CD8-positive, alpha-beta memory T cell (primary cell): Measurements from ENCODE around the gene KEAP1. TPM values are rescaled to one million over a fixed set of nuclear protein-coding genes. Genes with fewer than 3 reads are reported as not detected.

Experiments
- CTCF ChIA-PET: fragments of 350-600 bp; sonication (Branson Sonifier 250); formaldehyde crosslinking; loops from one replicate; lab custom pipeline; 2021; ENCODE audit warnings: antibody characterized with exemption; lab: Charles Lee
- POLR2A ChIA-PET: fragments of 350-600 bp; sonication (Branson Sonifier 250); formaldehyde crosslinking; loops from one replicate; lab custom pipeline; 2021; ENCODE audit warnings: antibody characterized with exemption; lab: Charles Lee
- DNase-seq, 5 donors: peaks; one replicate each; pipeline versions ENCODE4 v3.0.0 to v3.0.0-alpha.2; 2020 to 2022; ENCODE audit warnings: mixed read lengths in 1 of 5
- H3K27ac ChIP-seq: one replicate; pipeline ENCODE4 v1.7.0; 2013; ENCODE audit warnings: low read depth, mild to moderate bottlenecking, low read length, moderate library complexity
- H3K27me3 ChIP-seq: 2 replicates; pipeline ENCODE4 v1.7.0; 2013; ENCODE audit warnings: low read length, mild to moderate bottlenecking; ENCODE audit not compliant: insufficient read depth, poor library complexity, severe bottlenecking
- H3K36me3 ChIP-seq: 2 replicates; pipeline ENCODE4 v1.7.0; 2013; ENCODE audit warnings: mild to moderate bottlenecking, low read length, moderate library complexity; ENCODE audit not compliant: insufficient read depth
- H3K4me1 ChIP-seq: 2 replicates; pipeline ENCODE4 v1.7.0; 2013; ENCODE audit warnings: mild to moderate bottlenecking, low read length, moderate library complexity; ENCODE audit not compliant: insufficient read depth
- H3K4me3 ChIP-seq: 2 replicates; pipeline ENCODE4 v1.7.0; 2013; ENCODE audit warnings: mild to moderate bottlenecking, low read length
- H3K9me3 ChIP-seq: 2 replicates; pipeline ENCODE4 v1.7.0; 2013; ENCODE audit warnings: mild to moderate bottlenecking, low read length
- H3K27ac Mint-ChIP-seq, 8 donors: one replicate each; pipeline ENCODE4 v1.8.0; 2020 to 2021; ENCODE audit warnings: mixed read lengths in 8 of 8, mild to moderate bottlenecking in 6 of 8, inconsistent platforms in 3 of 8, moderate library complexity in 3 of 8
- H3K27me3 Mint-ChIP-seq, 2 donors: one replicate each; pipeline ENCODE4 v1.8.0; 2020 to 2021; ENCODE audit warnings: mixed read lengths in 2 of 2, mild to moderate bottlenecking in 1 of 2, moderate library complexity in 1 of 2
- H3K36me3 Mint-ChIP-seq, 3 donors: one replicate each; pipeline ENCODE4 v1.8.0; 2020 to 2021; ENCODE audit warnings: mixed read lengths in 3 of 3, inconsistent platforms in 1 of 3, mild to moderate bottlenecking in 1 of 3
- H3K4me1 Mint-ChIP-seq, 3 donors: one replicate each; pipeline ENCODE4 v1.8.0; 2020 to 2021; ENCODE audit warnings: mixed read lengths in 3 of 3, inconsistent platforms in 1 of 3, mild to moderate bottlenecking in 1 of 3
- H3K4me3 Mint-ChIP-seq, 7 donors: one replicate each; pipeline ENCODE4 v1.8.0; 2020 to 2021; ENCODE audit warnings: mixed read lengths in 7 of 7, mild to moderate bottlenecking in 6 of 7, moderate library complexity in 4 of 7, inconsistent platforms in 2 of 7
- H3K9me3 Mint-ChIP-seq, 5 donors: one replicate each; pipeline ENCODE4 v1.8.0; 2020 to 2022; ENCODE audit warnings: mixed read lengths in 5 of 5, mild to moderate bottlenecking in 3 of 5, moderate library complexity in 2 of 5, inconsistent platforms in 1 of 5
- polyA plus RNA-seq: library from polyadenylated mRNA; unstranded; fragments of 300-500 nt; fragmentation: Illumina TruSeq; gene quantifications from one replicate; pipeline ENCODE4 v1.2.3, GENCODE V29; 2021
- total RNA-seq, 2 experiments: library from RNA; stranded (reverse); gene quantifications; one replicate each; pipeline ENCODE4 v1.2.3, GENCODE V29; 2021

Gene KEAP1
- total and polyA plus RNA-seq, 3 experiments from 2014 or later = 58.3 to 107 (median 101) TPM

DNA sequence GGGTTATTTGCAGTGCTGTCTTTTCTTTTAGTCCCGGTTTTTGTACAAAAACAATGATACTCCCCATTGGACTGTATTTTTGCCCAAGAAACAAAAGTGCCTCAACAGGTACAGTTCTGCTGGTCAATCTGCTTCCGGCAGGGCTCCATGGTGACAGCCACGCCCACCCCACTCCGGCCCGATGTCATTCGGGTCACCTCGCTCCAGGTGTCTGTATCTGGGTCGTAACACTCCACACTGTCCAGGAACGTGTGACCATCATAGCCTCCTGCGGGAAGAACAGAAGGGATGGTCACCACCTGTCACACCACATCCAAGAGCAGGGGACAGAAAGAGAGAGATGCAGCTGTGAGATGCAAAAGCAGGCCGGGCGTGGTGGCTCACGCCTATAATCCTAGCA is 16.6 kb downstream of the KEAP1 start:
- DNase-seq = no peak
- Mint-ChIP-seq H3K27ac (peak overlapping the region in 1 of 8 donors; percentile 17), H3K36me3 (peaks cover 0 to 50% (median 2%) of the 10 kb centered on the region in 3 donors), H3K27me3 (no peaks in the 10 kb centered on the region), H3K4me3 (no peak overlapping the region), H3K4me1 (peaks cover 5 to 16% (median 10%) of the 10 kb centered on the region in 3 donors), H3K9me3 (no peaks in the 10 kb centered on the region)
- Histone ChIP-seq H3K27me3 (no peaks in the 10 kb centered on the region), H3K9me3 (no peaks in the 10 kb centered on the region), H3K4me3 (no peak overlapping the region), H3K36me3 (peaks cover 15% of the 10 kb centered on the region), H3K4me1 (no peaks in the 10 kb centered on the region), H3K27ac (no peak overlapping the region)
- POLR2A ChIA-PET = interaction anchor here (0.6 kb wide), 1 partner anchor 57 kb away, joined by 3 read pairs; no protein-coding TSS in a partner anchor
- CTCF ChIA-PET = interaction anchor here (0.7 kb wide), 1 partner anchor 10 kb away, joined by 3 read pairs; no protein-coding TSS in a partner anchor

DNA sequence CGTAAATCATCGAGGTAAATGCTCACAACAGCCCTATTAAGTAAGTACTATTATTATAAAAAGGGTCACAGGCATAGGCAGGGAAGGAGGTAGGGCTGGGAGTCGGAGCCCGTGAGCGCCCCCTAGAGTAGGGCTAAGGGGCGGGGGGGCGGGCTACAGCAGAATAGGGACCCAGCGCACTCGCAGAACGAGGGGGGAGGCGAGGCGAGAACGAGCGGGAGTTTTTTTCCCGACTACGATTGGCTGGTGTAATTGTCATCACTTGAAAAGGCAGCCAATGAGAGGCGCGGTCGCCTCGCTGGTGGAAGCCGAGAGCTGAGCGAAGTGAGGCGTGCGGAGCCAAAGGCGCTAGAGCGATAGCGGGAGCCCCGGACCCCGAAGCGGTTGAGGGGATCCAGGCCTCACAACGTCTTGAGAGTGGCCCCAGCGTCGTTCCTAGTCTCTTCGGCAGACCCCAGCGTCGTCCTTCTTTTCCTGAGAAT is 24.2 kb downstream of the KEAP1 start:
- H3K27ac ChIP-seq = no peak overlapping the region

DNA sequence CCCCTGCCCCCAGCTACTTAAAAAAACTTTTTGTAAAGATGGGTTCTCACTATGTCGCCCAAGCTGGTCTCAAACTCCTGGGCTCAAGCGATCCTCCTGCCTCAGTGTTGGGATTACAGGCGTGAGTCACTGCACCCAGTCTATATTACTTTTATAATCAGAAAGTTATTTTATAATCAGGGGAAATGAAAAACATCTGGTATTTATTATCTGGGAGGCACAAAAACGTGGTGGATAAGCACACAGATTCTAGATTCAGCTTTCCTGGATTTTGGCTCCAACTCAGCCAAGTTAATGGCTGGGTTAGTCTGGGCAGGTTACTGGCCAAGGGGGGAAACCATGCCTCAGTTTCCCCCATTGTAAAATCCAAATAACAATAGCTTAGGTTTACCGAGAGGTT is 24.7 kb downstream of the KEAP1 start:
- ChIA-PET CTCF (interaction anchor here (0.7 to 1.9 kb wide), 10 partner anchors 9 to 207 kb away, joined by 3 to 7 read pairs (median 3); partner anchors contain the start of genes CDC37, ICAM1, PDE4A and RAVER1), POLR2A (no interaction called here)
- no peaks in the 10 kb centered on the region for H3K9me3 ChIP-seq
- Mint-ChIP-seq H3K36me3 (no peaks in the 10 kb centered on the region), H3K27ac (peak overlapping the region in 4 of 8 donors; percentile 17 to 63 (median 40)), H3K4me3 (peak overlapping the region in 5 of 7 donors; percentile 14 to 74 (median 59)), H3K27me3 (no peaks in the 10 kb centered on the region), H3K4me1 (peaks cover 10 to 20% (median 11%) of the 10 kb centered on the region in 3 donors), H3K9me3 (no peaks in the 10 kb centered on the region)
- H3K27ac ChIP-seq = no peak overlapping the region
- no peaks in the 10 kb centered on the region for H3K36me3 ChIP-seq
- peak overlapping the region; percentile 29 for H3K4me3 ChIP-seq
- DNase-seq = no peak
- H3K4me1 ChIP-seq = peaks cover 15% of the 10 kb centered on the region
- H3K27me3 ChIP-seq = no peaks in the 10 kb centered on the region

More for the DNA sequence above, 24.2 kb downstream of the KEAP1 start:
- Mint-ChIP-seq H3K36me3 (no peaks in the 10 kb centered on the region), H3K27ac (peak overlapping the region in 7 of 8 donors; percentile 63 to 92 (median 85)), H3K4me3 (peak overlapping the region; percentile 56 to 74 (median 68)), H3K9me3 (no peaks in the 10 kb centered on the region), H3K27me3 (no peaks in the 10 kb centered on the region), H3K4me1 (peaks cover 10 to 22% (median 12%) of the 10 kb centered on the region in 3 donors)
- peak overlapping the region; percentile 46 for H3K4me3 ChIP-seq
- H3K9me3 ChIP-seq = no peaks in the 10 kb centered on the region
- peak; percentile 84 to 90 (median 87) for DNase-seq
- no peaks in the 10 kb centered on the region for H3K27me3 ChIP-seq
- CTCF ChIA-PET = interaction anchor here (0.7 to 1.9 kb wide), 10 partner anchors 9 to 208 kb away, joined by 3 to 7 read pairs (median 3); partner anchors contain the start of genes CDC37, ICAM1, PDE4A and RAVER1
- POLR2A ChIA-PET = no interaction called here
- H3K4me1 ChIP-seq = peaks cover 15% of the 10 kb centered on the region
- no peaks in the 10 kb centered on the region for H3K36me3 ChIP-seq

DNA sequence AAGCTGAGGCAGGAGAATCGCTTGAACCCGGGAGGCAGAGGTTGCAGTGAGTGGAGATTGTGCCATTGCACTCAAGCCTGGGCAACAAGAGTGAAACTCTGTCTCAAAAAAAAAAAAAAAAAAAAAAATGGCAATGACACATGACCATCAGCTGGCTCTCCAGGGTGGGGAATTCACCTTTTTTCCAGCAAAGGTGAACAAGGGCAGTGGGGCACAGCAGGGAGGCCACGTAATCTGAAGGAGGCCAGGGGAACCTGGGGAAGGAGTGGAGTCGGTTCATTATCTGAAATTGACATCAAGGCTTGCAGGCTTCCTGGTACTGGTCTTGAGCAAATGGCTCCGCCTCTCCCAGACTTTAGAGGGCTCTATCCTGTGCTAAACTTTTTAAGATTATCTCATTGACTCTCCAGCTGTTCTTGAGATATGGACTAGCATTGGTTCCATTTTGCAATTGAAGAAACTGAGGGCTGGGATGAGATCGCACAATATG is 28.1 kb downstream of the KEAP1 start:
- DNase-seq = no peak
- H3K9me3 ChIP-seq = no peaks in the 10 kb centered on the region
- peaks cover 15% of the 10 kb centered on the region for H3K4me1 ChIP-seq
- ChIA-PET CTCF (no interaction called here), POLR2A (no interaction called here)
- no peak overlapping the region for H3K27ac ChIP-seq
- Mint-ChIP-seq H3K36me3 (no peaks in the 10 kb centered on the region), H3K27me3 (no peaks in the 10 kb centered on the region), H3K27ac (no peak overlapping the region), H3K9me3 (no peaks in the 10 kb centered on the region), H3K4me1 (peaks cover 10 to 18% (median 12%) of the 10 kb centered on the region in 3 donors), H3K4me3 (no peak overlapping the region)
- H3K36me3 ChIP-seq = no peaks in the 10 kb centered on the region
- H3K27me3 ChIP-seq = no peaks in the 10 kb centered on the region
- no peak overlapping the region for H3K4me3 ChIP-seq

GRCh38 chr19:10473192-10473591 is 30.0 kb downstream of the KEAP1 start:
- H3K4me3 ChIP-seq = no peak overlapping the region
- no peaks in the 10 kb centered on the region for H3K36me3 ChIP-seq
- peaks cover 1% of the 10 kb centered on the region for H3K4me1 ChIP-seq
- peaks cover under 1 to 4% (median 3%) of the 10 kb centered on the region in 3 donors for H3K4me1 Mint-ChIP-seq
- H3K27me3 Mint-ChIP-seq = no peaks in the 10 kb centered on the region
- no peaks in the 10 kb centered on the region for H3K9me3 Mint-ChIP-seq
- POLR2A ChIA-PET = no interaction called here
- no peak overlapping the region for H3K27ac Mint-ChIP-seq
- no peak overlapping the region for H3K4me3 Mint-ChIP-seq
- no peak overlapping the region for H3K27ac ChIP-seq
- no peaks in the 10 kb centered on the region for H3K27me3 ChIP-seq
- CTCF ChIA-PET = interaction anchor here (1.3 to 1.5 kb wide), 2 partner anchors 12 to 171 kb away, joined by 3 to 6 read pairs; no protein-coding TSS in a partner anchor
- peaks cover 0 to 4% (median 0%) of the 10 kb centered on the region in 3 donors for H3K36me3 Mint-ChIP-seq
- DNase-seq = no peak
- H3K9me3 ChIP-seq = no peaks in the 10 kb centered on the region

- H3K27ac Mint-ChIP-seq = no peak overlapping the region
- H3K4me3 ChIP-seq = no peak overlapping the region
- H3K4me3 Mint-ChIP-seq = no peak overlapping the region
- H3K27me3 ChIP-seq = no peaks in the 10 kb centered on the region
- peaks cover under 1 to 5% (median under 1%) of the 10 kb centered on the region in 3 donors for H3K36me3 Mint-ChIP-seq
- DNase-seq = no peak
- no peaks in the 10 kb centered on the region for H3K27me3 Mint-ChIP-seq
- H3K9me3 ChIP-seq = no peaks in the 10 kb centered on the region
- no peak overlapping the region for H3K27ac ChIP-seq
- no peaks in the 10 kb centered on the region for H3K36me3 ChIP-seq
- H3K4me1 Mint-ChIP-seq = peaks cover 0 to 4% (median 0%) of the 10 kb centered on the region in 3 donors
- H3K9me3 Mint-ChIP-seq = no peaks in the 10 kb centered on the region
- CTCF ChIA-PET = interaction anchor here (0.9 kb wide), 1 partner anchor 364 kb away, joined by 3 read pairs; the partner anchor contains the start of gene TMED1
- no peaks in the 10 kb centered on the region for H3K4me1 ChIP-seq
- POLR2A ChIA-PET = interaction anchor here (0.6 kb wide), 1 partner anchor 10 kb away, joined by 4 read pairs; no protein-coding TSS in a partner anchor
Observed at GRCh38 chr19:10471909-10472308, 31.2 kb downstream of the KEAP1 start.

DNA sequence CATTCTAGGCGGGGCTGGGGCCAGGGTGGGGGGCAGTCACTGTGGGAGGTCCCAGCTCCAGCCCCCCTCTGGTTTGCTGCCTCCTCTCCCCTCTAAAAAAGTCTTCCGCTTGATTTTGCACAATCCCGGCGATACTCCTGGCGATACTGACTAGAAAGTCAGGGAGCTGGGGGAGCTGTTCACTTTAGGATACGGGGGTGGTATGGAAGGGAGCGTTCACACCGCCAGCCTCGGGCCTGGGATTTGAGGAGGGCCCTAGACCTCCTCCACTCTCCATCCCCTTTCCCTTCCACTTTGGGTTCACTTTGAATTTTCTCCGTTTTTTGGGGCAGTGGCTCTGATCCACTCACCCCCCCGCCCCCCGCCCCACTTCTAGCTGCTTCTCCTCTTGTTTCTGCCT is 35.0 kb downstream of the KEAP1 start:
- ChIA-PET CTCF (no interaction called here), POLR2A (no interaction called here)
- H3K27me3 Mint-ChIP-seq = no peaks in the 10 kb centered on the region
- H3K36me3 ChIP-seq = no peaks in the 10 kb centered on the region
- H3K27ac ChIP-seq = no peak overlapping the region
- H3K36me3 Mint-ChIP-seq = peaks cover 2 to 20% (median 3%) of the 10 kb centered on the region in 3 donors
- H3K9me3 ChIP-seq = no peaks in the 10 kb centered on the region
- no peaks in the 10 kb centered on the region for H3K4me1 ChIP-seq
- H3K4me3 ChIP-seq = no peak overlapping the region
- no peak overlapping the region for H3K4me3 Mint-ChIP-seq
- no peaks in the 10 kb centered on the region for H3K9me3 Mint-ChIP-seq
- H3K27ac Mint-ChIP-seq = no peak overlapping the region
- H3K27me3 ChIP-seq = no peaks in the 10 kb centered on the region
- peaks cover 0 to under 1% (median 0%) of the 10 kb centered on the region in 3 donors for H3K4me1 Mint-ChIP-seq
- DNase-seq = no peak

DNA sequence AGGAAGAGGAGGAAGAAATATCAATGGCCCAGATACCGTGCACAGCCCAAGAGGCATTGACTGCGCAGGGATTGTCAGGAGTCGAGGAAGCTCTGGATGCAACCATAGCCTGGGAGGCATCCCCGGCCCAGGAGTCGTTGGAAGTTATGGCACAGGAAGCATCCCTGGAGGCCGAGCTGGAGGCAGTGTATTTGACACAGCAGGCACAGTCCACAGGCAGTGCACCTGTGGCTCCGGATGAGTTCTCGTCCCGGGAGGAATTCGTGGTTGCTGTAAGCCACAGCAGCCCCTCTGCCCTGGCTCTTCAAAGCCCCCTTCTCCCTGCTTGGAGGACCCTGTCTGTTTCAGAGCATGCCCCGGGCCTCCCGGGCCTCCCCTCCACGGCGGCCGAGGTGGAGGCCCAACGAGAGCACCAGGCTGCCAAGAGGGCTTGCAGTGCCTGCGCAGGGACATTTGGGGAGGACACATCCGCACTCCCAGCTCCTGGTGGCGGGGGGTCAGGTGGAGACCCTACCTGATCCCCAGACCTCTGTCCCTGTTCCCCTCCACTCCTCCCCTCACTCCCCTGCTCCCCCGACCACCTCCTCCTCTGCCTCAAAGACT is 36.0 kb downstream of the KEAP1 start:
- Histone ChIP-seq H3K4me3 (no peak overlapping the region), H3K27ac (no peak overlapping the region), H3K9me3 (no peaks in the 10 kb centered on the region), H3K36me3 (no peaks in the 10 kb centered on the region), H3K27me3 (no peaks in the 10 kb centered on the region), H3K4me1 (no peaks in the 10 kb centered on the region)
- DNase-seq = no peak
- Mint-ChIP-seq H3K9me3 (no peaks in the 10 kb centered on the region), H3K27me3 (no peaks in the 10 kb centered on the region), H3K4me1 (no peaks in the 10 kb centered on the region), H3K27ac (no peak overlapping the region), H3K4me3 (no peak overlapping the region), H3K36me3 (peaks cover 2 to 22% (median 3%) of the 10 kb centered on the region in 3 donors)
- POLR2A ChIA-PET = interaction anchor here (0.6 kb wide), 1 partner anchor 147 kb away, joined by 7 read pairs; no protein-coding TSS in a partner anchor
- CTCF ChIA-PET = no interaction called here
